ENCODE measurements around the gene UBE3C.

Gene UBE3C

GRCh38 chr7:157177333-157177982, 38.7 kb downstream of the UBE3C start:
- DNase-seq (ENCODE audit: low read depth in 2 of 2), result no peak

- DNase-seq (ENCODE audit: low read depth in 2 of 2), result no peak
These were observed 39.3 kb downstream of the UBE3C start for GRCh38 chr7:157177983-157178381.

DNA sequence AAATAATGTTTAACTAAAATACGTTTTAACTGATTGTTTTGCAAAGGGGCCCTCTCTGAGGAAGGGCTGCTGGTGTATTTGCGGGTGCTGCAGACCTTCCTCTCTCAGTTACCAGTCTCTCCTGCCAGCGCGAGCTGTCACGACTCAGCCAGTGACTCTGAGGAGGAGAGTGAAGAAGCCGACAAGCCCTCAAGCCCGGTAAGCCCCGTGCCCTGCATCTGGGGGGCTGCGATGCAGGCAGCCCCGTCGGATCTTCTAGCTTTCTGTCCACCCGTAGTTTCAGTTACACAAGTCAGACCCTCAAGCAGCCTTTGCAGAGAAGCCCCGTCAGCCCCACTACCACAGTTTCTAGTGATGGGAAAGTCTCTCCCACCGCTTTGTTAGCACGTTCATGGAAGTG, 45.1 kb downstream of the UBE3C start:
- DNase-seq (ENCODE audit: low read depth in 2 of 2), result no peak

DNA sequence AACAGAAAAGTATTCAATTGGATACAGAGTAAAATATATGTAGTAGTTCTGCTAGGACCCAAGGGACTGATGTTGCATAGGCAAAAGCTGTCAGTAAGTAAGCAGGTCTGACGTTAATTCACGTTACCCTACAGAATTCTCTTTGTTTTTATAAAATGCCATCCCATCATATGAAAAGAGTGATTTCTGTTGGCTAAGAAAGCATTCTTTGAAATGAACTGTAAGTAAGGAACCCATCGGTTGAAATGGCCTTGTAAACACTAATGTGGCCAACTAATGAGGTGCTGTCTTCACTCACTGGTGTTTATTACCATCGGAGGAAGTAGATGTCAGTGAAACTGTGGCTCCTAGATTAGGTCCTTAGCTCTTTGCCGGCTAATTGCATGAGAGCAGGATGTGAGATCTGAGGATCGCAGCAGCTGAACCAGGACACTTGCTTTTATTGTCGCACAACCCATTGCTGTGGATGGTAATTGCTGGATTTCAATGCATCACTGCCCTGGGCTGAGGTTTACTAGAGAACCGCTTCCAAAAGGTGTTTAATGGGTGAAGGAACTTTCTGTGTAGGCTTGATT, 49.5 kb downstream of the UBE3C start:
- DNase-seq (ENCODE audit: low read depth in 2 of 2), result no peak

GRCh38 chr7:157189405-157189804, 50.7 kb downstream of the UBE3C start:
- no peak for DNase-seq (ENCODE audit: low read depth in 2 of 2)

GRCh38 chr7:157192861-157193260, 54.1 kb downstream of the UBE3C start:
- no peak for DNase-seq (ENCODE audit: low read depth in 2 of 2)

DNA sequence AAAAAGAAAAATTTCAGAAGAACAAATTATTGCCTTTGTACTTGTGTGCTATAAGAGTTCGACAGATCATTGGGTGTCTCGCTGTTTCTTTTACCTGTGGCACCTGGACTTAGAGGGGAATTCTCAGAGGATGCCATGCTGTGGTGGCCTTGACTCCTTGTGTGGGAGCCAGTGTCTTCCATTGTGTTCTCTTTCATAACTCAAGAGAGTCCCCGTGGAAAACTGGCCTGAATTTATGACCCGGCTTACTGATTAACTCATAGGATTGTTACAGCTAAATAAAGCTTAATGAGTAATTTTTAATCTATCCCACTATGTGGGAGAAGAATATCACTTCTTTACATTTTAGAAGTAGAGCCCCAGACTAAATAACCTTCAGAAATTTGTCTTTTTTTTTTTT, 54.5 kb downstream of the UBE3C start:
- DNase-seq (ENCODE audit: low read depth in 2 of 2), result no peak

- DNase-seq (ENCODE audit: low read depth in 2 of 2), result no peak
These were observed 56.2 kb downstream of the UBE3C start for GRCh38 chr7:157194948-157195347.

- DNase-seq (ENCODE audit: low read depth in 2 of 2), result no peak
These were observed 57.1 kb downstream of the UBE3C start for GRCh38 chr7:157195868-157196267.

- DNase-seq (ENCODE audit: low read depth in 2 of 2), result no peak
These were observed 65.4 kb downstream of the UBE3C start for GRCh38 chr7:157204134-157204533.

DNA sequence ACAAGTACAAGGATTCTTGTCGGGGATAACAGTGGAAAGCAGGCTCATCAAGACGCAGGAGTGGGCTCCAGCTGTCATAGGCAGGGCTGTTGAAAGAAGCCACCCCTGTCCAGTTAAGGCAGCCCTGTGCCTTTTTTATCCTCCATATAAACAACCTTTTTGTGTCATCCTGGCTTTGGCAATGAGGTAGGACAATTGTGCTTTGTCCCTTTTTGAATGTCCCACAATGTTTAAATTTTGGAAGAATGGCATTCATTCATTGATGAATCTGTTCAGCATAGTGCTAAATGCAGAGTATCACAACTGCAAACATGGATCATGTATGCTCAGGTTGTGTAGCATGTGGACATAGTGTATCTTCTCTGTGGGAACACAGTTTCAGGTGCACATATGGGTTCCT, 66.7 kb downstream of the UBE3C start:
- DNase-seq (ENCODE audit: low read depth in 2 of 2), result no peak

DNA sequence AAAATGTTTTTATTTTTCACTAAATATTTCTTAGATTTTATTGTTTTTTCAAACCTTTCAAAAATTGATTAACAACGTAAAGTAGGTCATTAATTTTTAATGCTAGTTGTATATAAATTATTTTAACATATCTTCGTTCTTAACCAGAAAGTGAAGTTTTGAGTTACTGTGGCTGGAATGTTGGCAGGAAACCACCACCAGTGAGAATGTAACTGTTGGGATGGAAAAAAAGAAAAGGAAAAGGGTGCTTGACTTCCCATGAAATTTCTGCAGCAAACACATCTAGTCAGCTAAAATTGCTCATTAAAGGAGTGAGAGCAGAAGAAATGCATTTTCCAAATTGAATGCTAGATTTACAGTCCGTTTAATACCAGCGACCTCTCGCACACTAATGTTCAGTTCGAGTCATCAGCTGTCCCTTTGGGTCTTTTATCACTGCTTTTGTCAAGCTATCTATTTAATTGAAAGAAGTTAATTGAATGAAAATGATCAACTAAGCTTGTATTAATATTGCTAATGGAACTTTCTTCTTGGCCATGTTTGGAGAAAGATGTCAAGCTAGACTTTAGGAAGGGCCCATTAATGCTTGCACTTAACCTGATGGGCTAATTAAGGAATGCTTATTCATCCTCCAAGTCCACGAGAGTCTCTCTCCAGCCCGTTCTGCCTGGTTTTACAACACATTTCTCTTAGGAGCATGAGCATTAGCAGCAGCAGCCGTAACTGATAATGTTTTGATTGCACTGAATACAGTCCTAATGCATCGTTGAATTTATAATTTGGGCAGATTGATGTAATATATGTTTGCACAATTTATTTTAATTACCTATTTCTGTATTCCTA, 70.1 kb downstream of the UBE3C start:
- no peak for DNase-seq (ENCODE audit: low read depth in 2 of 2)

DNA sequence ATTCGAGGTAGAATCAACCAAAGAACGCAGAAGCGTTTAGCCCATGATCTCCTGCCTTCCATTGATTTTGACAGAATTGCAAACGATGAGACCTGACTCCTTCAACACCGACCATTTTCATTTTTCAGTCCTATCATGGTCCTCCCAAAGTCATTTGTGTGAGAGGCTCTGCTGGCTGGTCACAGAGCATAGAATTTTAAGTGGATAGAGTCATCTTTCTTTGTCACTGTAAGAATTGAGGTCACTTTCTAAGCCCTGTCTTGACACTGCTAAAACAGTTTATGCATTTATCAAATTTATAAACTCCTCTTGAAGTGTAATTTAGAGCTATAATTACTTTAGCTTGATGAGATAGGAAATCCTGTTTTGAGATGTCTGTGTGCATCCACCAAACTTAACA, 72.0 kb downstream of the UBE3C start:
- no peak for DNase-seq (ENCODE audit: low read depth in 2 of 2)

DNA sequence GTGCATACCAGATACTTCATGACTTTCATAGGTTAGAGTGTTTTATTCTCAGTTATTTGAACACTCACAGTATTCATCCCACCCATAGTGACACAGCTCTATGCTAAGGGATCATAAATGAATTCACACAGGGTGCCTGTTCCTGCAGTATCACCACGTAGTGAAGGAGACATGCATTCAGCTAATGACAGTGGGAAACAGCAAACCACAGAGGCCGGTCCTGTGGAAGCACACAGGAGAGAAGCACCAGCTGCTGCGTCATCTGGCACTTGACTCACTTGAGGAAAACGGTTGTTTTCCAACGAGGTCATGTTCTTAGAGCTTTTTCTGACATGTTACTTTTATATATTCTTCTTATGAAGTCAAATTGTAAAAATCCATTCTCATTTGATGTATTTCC, 73.0 kb downstream of the UBE3C start:
- no peak for DNase-seq (ENCODE audit: low read depth in 2 of 2)

DNA sequence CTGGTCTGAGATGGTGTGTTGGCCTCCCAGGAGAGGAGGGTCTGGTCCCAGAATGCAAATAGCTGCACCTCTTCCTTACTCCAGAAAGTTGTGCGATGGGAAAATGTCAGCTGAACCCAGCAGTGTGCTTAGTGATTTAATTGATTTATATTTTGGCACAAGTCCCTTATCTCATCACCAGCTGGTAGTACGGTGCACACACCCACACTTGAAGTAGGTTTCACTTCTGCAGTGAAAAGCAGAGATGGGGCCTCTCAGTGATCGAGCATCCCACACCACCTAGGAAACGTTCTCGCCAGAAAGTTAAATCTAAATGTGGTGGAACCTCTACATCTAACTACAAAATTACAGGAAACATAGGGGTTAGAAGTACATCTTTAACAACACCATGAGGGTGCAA, 80.4 kb downstream of the UBE3C start:
- no peak for DNase-seq (ENCODE audit: low read depth in 2 of 2)

DNA sequence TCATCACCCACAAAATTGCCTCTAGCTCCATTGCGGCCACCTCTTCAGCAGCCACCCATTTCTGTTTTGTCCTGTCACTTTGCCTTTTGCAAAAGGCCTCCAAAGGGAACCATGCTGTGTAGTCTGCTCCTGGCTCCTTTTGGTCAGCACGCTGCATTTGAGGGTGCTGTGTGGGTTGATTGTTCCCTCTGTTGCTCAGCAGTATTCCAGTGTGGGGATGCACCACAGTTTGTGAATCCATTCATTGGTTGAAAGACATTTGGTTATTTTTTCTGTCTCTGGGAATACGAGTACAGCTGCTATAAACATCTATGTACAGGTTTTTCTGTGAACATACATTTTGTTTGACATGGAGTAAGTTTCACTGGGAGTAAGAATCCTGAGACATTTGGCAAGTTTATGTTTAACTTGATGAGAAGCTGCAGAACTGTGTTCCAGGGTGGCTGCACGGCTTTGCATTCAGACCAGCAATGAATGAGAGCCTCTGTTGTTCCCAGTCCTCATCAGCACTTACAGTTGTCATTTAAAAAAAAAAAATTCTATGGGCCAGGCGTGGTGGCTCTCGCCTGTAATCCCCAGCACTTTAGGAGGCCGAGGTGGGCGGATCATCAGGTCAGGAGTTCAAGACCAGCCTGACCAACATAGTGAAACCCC, 82.3 kb downstream of the UBE3C start:
- no peak for DNase-seq (ENCODE audit: low read depth in 2 of 2)

GRCh38 chr7:157222687-157223086, 84.0 kb downstream of the UBE3C start:
- DNase-seq (ENCODE audit: low read depth in 2 of 2), result no peak

DNA sequence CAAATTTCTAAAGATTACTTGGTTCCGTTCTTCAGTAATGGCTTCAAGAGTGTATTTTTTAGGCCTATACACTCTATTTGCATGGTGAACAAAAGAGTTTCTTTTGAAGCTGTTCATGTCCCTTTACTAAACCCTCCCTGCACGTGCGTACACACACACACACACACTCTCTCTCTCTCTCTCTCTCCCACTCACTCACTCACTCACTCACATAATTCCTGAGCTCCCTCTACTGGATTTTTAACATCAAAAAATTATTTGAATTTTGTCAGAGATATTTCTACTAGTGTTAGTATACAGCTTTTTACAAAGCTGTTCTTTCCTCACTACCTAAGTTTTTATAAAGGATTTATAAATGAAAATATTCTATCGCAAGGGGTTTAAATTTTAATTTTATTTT, 85.9 kb downstream of the UBE3C start:
- no peak for DNase-seq (ENCODE audit: low read depth in 2 of 2)

DNA sequence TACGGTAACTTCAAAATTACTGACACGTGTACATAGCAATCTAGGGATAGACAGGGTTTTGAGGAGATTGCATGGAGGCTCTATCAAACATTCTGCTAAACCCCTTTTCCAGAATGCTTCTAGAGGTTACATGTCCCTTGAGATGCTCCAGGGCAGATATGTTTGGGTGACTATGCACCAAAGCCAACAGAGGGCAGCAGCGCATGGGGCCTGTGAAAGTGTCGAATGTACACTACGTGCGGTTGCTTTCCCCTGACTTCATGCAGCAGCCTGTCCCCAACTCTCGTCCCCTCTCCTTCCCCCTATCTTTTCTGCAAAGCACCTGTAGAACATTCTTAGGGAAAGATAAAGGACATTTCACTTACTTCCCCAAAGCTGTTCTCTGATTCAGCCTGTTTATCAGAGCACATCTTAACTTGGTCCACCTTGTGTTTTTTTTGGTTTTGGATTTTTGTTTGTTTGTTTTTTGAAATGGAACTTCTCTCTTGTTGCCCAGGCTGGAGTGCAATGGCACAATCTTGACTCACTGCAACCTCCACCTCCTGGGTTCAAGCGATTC, 90.2 kb downstream of the UBE3C start:
- no peak for DNase-seq (ENCODE audit: low read depth in 2 of 2)

DNA sequence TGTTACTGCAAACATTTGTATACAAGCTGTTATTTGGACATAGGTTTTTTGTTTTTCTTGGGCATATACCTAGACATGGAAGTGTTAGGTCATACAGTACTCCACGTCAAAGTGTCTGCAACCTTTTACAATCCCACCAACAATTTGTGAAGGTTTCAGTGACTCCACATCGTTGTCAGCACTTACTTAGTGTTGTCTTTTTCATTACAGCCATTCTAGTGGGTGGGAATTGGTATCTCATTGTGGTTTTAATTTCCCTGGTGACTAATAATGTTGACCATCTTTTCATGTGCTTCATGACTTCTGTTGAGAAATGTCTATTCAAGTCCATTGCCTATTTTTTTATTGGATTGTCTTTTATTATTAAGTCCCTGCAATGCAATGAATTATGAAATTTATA, 95.0 kb downstream of the UBE3C start:
- DNase-seq (ENCODE audit: low read depth in 2 of 2), result no peak

DNA sequence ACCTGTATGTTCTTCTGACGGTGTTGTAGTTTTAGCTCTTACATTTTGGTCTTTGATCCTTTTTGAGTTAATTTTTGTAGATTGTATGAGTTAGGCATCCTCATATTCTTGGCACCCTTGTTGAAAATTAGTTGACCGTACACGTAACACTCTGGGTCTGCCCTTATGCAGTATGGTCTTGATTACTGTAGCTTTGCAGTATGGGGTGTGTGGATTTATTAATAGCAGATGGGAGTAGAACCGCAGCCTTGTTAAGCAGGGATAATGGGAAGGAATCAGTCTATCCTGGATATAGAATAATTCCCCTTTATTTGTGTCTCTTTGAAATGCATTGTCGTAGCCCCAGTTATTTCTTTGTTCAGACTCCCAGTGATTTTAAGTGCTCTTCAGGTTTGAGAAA, 95.5 kb downstream of the UBE3C start:
- no peak for DNase-seq (ENCODE audit: low read depth in 2 of 2)

Data from stimulated activated CD8-positive, alpha-beta memory T cell treated with anti-CD3 and anti-CD28 coated beads, Interleukin-7, amount 100 ng/mL, for 1 hour (primary cell).